Mucosa of rectum (tissue), 2 donors: Measurements from ENCODE around the gene PTPRC.

ENCODE experiments used
- H3K27ac ChIP-seq, 2 donors: one replicate each; pipeline ENCODE4 v1.7.0; 2013; ENCODE audit warnings: inconsistent platforms in 2 of 2, low read depth in 2 of 2, low read length in 2 of 2
- H3K27me3 ChIP-seq, 2 donors: one replicate each; pipeline ENCODE4 v1.7.0; 2013; ENCODE audit warnings: low read length in 2 of 2; ENCODE audit not compliant: control insufficient read depth in 2 of 2, insufficient read depth in 2 of 2
- H3K36me3 ChIP-seq, 2 donors: one replicate each; pipeline ENCODE4 v1.7.0; 2013; ENCODE audit warnings: low read length in 2 of 2; ENCODE audit not compliant: control insufficient read depth in 2 of 2, insufficient read depth in 2 of 2
- H3K4me1 ChIP-seq, 2 donors: one replicate each; pipeline ENCODE4 v1.7.0; 2013; ENCODE audit warnings: low read length in 2 of 2, mild to moderate bottlenecking in 1 of 2; ENCODE audit not compliant: control insufficient read depth in 2 of 2, insufficient read depth in 2 of 2
- H3K4me3 ChIP-seq, 2 donors: one replicate each; pipeline ENCODE4 v1.7.0; 2013; ENCODE audit warnings: low read length in 2 of 2
- H3K9ac ChIP-seq, 2 donors: one replicate each; pipeline ENCODE4 v1.7.0; 2013; ENCODE audit warnings: low read length in 2 of 2, low read depth in 1 of 2, mild to moderate bottlenecking in 1 of 2
- H3K9me3 ChIP-seq, 2 donors: one replicate each; pipeline ENCODE4 v1.7.0; 2013; ENCODE audit warnings: low read length in 2 of 2; ENCODE audit not compliant: control insufficient read depth in 2 of 2
- donor health status: healthy.
- donor health status: Normal muscosa, but diverticular disease.

PTPRC gene

DNA sequence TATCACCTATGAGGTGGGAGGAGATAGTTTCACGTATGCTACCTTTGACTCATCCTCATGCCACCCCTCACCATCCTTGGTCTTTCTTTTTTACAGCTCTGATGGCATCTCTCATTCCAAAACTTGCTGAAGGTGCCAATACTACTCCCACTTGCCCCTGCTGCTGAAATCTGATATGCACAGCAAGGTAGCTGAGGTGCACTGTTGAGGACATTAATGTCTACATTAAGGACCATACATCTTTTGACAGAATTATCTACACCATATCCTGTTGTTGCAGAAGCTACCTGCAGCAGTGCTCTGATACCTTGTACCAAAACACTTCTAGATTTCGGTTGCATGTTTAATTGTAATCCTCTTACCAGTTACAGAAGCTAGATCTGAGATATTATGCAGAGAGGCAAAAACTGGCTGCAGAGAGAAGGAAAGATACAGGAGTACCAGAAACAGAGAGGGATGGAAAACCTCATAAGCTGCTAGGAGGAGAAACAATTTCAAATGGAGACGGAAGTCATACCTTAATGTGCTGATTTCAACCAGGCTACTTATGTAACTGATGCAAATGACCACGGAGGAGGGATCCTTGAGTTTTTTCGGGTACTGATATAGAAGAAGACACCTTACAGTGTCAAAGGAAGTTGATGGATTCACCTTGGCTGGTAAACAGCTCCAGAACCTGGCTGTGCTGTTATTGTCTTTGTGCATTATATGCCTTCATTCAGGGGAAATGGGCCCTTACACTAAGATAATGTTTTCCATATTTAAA lies 19.3 kb upstream of the PTPRC start:
- H3K36me3 ChIP-seq: no peaks in the 10 kb centered on the region
- H3K4me1 ChIP-seq: peaks cover 4 to 10% of the 10 kb centered on the region in 2 donors
- no peak overlapping the region for H3K9ac ChIP-seq
- H3K27me3 ChIP-seq: no peaks in the 10 kb centered on the region
- no peaks in the 10 kb centered on the region for H3K9me3 ChIP-seq
- H3K4me3 ChIP-seq: no peak overlapping the region
- peak overlapping the region in 1 of 2 donors; percentile 80 for H3K27ac ChIP-seq

GRCh38 chr1:198620218-198620617 lies 18.6 kb upstream of the PTPRC start:
- Histone ChIP-seq H3K9me3 (no peaks in the 10 kb centered on the region), H3K36me3 (no peaks in the 10 kb centered on the region), H3K4me1 (peaks cover 4 to 10% of the 10 kb centered on the region in 2 donors), H3K27ac (peak overlapping the region; percentile 28 to 80), H3K9ac (no peak overlapping the region), H3K27me3 (no peaks in the 10 kb centered on the region), H3K4me3 (no peak overlapping the region)

DNA sequence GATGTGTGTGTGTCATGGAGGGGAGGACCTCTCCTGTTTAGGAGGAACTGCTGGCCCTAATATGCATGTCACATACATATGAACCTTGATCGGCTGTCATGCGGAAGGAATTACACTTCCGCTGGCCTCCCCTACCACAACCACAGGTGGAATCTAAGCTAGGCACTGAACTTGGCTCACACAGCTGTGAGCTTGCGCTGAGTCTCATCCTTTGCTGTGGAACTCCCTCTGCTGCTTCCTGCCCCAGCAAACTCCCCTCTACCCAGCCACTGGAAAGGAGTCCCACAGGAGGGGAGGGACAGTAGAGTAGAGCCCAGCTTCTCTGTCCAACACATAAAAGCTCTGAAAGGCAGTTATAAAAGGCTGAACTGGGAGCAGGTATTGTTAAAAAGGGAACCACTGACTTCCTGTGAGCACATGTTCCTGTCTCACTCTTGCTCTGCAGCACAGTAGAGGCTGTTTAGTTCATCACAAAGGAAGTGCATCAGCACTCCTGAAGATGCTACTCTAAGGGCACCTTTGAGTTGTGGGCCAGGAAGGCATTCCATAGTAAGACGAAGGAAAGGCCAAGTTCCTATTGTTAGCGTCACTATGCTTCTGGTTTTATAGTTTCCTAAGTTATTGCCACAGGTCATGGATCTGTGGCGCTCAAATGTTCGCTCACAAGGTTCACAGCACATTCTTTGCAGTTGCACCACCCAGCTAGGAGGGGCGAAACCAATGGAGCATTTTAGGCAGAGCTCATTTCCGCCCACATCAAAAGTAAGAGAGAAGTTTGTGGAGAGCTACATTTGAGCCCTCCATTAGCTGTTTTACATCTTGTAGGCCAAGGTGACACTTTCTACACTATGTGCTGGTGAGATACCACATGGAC lies 17.7 kb upstream of the PTPRC start:
- Histone ChIP-seq H3K36me3 (no peaks in the 10 kb centered on the region), H3K4me1 (peaks cover 4 to 10% of the 10 kb centered on the region in 2 donors), H3K27me3 (no peaks in the 10 kb centered on the region), H3K9ac (peak overlapping the region in 1 of 2 donors; percentile 19), H3K27ac (peak overlapping the region; percentile 56 to 80), H3K9me3 (no peaks in the 10 kb centered on the region), H3K4me3 (peak overlapping the region in 1 of 2 donors; percentile 49)

GRCh38 chr1:198622001-198622400 lies 16.8 kb upstream of the PTPRC start:
- Histone ChIP-seq H3K27me3 (no peaks in the 10 kb centered on the region), H3K36me3 (no peaks in the 10 kb centered on the region), H3K9me3 (no peaks in the 10 kb centered on the region), H3K27ac (peak overlapping the region; percentile 15 to 80), H3K9ac (no peak overlapping the region), H3K4me3 (peak overlapping the region in 1 of 2 donors; percentile 14), H3K4me1 (peaks cover 4 to 10% of the 10 kb centered on the region in 2 donors)

DNA sequence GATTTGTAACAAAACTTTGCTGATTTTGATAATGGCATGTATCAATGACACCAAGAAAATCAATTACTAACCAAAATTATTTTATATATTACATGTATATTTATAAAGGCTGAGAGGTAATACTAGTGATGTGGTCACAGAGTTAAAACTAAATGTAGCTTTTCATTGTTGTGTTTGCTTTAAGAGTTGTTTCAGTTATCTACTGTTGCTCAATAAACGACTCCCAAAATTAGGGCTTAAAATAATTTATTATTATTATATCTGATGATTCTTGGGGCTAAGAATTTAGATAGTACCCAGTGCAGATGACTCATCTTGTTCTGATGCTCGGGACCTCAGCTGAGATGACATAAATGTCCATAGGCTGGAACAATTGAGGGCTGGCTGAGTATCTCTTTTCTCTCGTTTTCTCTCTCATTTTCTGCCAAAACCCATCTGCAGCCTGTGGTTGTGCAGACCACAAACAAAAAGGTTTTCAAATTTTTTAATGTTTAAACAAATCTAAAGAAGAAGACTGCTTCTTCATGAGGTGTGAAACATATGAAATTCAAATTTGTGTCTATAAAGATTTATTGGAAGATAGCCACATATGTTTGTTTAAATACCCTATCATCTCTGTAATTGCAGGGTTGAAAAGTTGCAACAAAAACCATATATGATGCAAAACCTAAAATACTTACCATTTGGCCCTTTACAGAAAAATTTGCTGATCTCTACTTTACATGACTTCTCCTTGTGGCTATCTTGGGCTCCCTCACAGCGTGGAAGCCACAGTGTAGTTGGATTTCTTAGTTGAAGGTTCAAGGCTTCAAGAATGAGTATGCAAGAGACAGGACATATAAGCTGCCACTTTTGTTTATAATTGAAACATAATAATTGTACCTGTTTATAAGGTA lies 14.8 kb upstream of the PTPRC start:
- Histone ChIP-seq H3K4me3 (no peak overlapping the region), H3K4me1 (peaks cover 4 to 10% of the 10 kb centered on the region in 2 donors), H3K9ac (no peak overlapping the region), H3K9me3 (no peaks in the 10 kb centered on the region), H3K27ac (no peak overlapping the region), H3K36me3 (no peaks in the 10 kb centered on the region), H3K27me3 (no peaks in the 10 kb centered on the region)

GRCh38 chr1:198624648-198624980 lies 14.2 kb upstream of the PTPRC start:
- H3K4me1 ChIP-seq: peaks cover 2 to 6% of the 10 kb centered on the region in 2 donors
- H3K27ac ChIP-seq: no peak overlapping the region
- no peaks in the 10 kb centered on the region for H3K36me3 ChIP-seq
- no peak overlapping the region for H3K9ac ChIP-seq
- H3K4me3 ChIP-seq: no peak overlapping the region
- H3K9me3 ChIP-seq: no peaks in the 10 kb centered on the region
- H3K27me3 ChIP-seq: no peaks in the 10 kb centered on the region

- Histone ChIP-seq H3K27ac (no peak overlapping the region), H3K9ac (no peak overlapping the region), H3K4me3 (no peak overlapping the region), H3K9me3 (no peaks in the 10 kb centered on the region), H3K27me3 (no peaks in the 10 kb centered on the region), H3K4me1 (peaks cover 2 to 4% of the 10 kb centered on the region in 2 donors), H3K36me3 (no peaks in the 10 kb centered on the region)
Measured at GRCh38 chr1:198627436-198628066, 11.3 kb upstream of the PTPRC start.

DNA sequence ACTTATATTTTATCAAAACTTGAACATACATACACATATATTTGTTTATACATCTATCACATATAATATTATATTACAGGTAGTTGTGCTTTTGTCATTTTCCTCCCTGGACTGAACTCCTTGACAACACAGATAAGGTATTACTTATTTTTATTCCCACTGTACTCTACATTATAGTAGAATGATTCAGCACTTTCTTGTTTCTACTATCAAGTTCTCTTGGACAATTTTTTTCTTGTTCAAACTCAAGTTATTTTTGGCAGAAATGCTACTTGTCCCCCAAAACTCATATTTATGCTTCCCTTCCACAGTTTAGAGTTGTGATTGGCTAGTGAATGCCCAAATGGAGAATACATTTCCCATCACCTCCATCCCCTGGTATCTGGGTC lies 10.8 kb upstream of the PTPRC start:
- H3K4me1 ChIP-seq: peaks cover 0 to 2% of the 10 kb centered on the region in 2 donors
- no peak overlapping the region for H3K9ac ChIP-seq
- H3K4me3 ChIP-seq: no peak overlapping the region
- no peaks in the 10 kb centered on the region for H3K27me3 ChIP-seq
- H3K27ac ChIP-seq: no peak overlapping the region
- no peaks in the 10 kb centered on the region for H3K36me3 ChIP-seq
- H3K9me3 ChIP-seq: no peaks in the 10 kb centered on the region

DNA sequence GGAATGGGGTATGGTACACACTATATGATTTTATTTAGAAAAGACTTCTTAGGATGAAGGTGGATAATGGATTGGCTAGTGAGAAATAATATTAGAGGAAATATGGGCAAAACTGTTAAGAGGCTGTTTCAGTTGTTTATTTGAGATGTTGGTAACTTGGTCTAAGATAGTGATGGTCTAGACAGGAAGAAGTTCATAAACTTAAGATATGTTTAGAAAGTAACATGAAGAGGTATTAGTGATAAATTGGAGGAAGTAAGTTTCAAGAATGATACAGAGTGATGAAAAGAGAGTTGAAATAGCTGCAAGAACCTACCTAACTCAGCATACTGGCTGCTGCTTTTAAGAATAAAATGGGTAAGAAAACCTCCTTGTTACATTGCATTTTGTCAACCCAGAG lies 9.2 kb upstream of the PTPRC start:
- no peaks in the 10 kb centered on the region for H3K36me3 ChIP-seq
- no peak overlapping the region for H3K27ac ChIP-seq
- no peaks in the 10 kb centered on the region for H3K4me1 ChIP-seq
- H3K9me3 ChIP-seq: no peaks in the 10 kb centered on the region
- no peak overlapping the region for H3K4me3 ChIP-seq
- H3K9ac ChIP-seq: no peak overlapping the region
- no peaks in the 10 kb centered on the region for H3K27me3 ChIP-seq
